HG03432 (cell line): ENCODE results near the gene KANK2.
"Not testable (repeated sequence)": the region's sequence is repeated elsewhere in the genome, so short reads cannot be mapped to it uniquely, and the experiment has no call there.

Experiments
- ATAC-seq: cut with Tn5 transposase; IDR thresholded peaks from one replicate; pipeline ENCODE4 v1.9.1; 2021; ENCODE audit warnings: mild to moderate bottlenecking, moderate library complexity; ENCODE audit not compliant: unreplicated experiment

Gene KANK2

GRCh38 chr19:11198769-11199424 is 1.6 kb upstream of the KANK2 start:
- no peak for ATAC-seq

DNA sequence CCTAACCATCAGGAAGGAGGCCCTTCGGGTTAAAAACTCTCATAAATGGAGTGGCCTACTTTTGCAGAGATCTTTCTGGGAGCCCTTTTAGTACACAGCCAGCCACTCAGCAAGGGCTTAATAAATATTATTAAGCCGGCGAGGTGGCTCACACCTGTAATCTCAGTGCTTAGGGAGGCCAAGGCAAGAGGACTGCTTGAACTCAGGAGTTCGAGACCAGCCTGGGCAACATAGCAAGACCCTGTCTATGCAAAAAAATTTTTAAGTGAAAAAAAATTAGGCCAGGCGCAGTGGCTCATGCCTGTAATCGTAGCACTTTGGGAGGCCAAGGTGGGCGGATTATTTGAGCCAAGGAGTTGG is 810 bp upstream of the KANK2 start:
- no peak for ATAC-seq

DNA sequence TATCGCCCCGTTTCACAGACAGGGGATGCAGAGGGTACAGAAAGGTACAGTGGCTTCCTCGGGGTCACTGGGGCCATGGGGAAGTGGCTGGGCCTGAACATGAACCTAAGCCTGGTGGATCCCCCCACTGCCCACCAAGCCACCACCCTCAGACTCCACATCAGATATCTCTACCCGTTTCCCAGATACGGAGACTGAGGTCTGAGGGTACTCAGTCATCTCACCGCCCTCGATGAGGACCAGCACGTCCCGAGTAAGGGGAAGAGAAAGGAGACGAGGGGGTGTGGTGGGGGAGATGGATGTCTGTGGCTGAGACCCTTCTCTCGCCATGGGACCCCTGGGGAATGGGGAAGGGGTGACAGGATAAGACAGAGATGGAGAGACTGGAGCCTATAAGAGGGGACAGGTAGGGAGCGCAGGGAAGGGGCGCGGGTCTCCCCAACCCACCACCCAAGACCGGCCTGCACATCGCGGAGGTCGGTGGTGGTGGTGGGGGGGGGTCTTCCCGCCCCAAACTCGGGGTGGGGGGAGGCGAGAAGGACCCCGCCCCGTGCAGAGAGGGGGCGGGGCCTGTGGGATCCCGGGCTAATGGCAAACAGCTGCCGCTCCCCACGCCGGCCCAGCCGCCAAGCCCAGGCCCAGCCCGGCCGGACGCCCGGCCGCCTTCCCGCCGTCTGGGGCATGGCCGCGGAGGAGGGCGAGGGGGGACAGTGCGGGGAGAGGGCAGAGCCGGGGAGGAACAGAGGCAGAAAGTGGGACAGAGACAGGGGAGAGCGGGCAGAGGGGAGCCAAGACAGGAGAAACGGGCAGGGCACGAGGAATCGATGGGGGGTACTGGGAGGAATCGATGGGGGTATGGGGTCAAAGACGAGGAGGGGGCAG is 698 bp downstream of the KANK2 start:
- no peak for ATAC-seq

DNA sequence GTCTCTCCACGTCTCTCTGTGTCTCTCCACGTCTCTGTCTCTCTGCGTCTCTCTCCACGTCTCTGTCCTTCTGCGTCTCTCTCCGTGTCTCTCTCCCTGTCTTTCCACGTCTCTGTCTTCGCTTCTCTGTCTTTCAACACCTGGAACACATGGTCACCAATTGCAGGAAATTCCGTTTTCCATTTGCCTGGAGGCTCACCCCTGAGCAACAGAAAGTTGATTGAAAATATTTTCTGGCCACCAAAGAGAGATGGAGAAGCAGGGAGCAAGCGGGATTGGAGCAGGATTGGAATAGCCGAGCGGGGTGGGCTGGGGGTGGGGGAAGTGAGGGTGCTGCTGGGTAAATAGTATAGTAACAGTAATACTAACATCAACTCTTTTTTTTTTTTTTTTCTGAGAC is 1.7 kb downstream of the KANK2 start:
- ATAC-seq, result no peak

DNA sequence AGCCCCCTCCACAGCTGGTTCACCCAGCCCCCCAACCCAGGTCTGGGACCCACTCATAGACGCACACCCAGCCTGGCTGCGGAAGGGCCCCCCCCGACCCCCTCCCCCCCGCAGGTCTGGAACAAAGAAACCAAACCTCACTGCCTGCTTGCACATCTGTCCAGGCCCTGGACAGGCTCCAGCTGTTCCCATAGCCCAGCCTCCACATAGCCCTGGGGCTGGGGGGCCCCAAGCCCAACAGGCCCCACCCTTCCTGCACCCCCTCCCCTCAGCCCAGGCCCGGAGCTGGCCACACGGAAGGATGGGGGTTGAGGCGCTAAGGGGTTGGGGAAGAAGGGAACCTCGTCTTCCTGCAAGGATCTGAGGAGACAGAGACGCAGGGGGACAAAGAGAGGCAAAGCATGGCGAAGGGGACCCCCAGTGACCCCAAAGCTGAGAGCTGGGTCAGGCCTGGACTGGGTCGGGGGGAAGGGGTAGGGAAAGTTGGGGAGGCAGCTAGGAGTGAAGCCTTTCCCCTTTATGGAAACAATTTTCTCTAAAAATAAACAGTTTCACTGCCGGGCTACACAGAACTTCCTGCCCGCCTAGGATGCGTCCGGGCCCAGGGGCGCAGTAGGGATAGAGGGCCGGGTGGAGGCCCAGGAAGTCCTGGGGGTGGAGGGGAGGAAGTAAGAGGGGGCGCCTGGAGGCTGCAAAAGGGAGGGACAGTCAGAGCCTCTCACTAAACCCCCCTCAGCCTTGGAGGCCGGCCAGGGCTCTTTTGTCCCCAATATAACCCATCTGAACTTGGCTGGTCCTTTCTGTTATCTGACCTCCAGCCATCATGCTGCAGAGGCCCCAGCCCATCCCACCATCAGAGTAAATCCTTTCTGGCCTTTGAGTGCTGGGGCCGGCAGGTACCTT is 2.4 kb downstream of the KANK2 start:
- ATAC-seq, result no peak

- ATAC-seq, result no peak
Observed at GRCh38 chr19:11194173-11194572, 3.2 kb downstream of the KANK2 start.

DNA sequence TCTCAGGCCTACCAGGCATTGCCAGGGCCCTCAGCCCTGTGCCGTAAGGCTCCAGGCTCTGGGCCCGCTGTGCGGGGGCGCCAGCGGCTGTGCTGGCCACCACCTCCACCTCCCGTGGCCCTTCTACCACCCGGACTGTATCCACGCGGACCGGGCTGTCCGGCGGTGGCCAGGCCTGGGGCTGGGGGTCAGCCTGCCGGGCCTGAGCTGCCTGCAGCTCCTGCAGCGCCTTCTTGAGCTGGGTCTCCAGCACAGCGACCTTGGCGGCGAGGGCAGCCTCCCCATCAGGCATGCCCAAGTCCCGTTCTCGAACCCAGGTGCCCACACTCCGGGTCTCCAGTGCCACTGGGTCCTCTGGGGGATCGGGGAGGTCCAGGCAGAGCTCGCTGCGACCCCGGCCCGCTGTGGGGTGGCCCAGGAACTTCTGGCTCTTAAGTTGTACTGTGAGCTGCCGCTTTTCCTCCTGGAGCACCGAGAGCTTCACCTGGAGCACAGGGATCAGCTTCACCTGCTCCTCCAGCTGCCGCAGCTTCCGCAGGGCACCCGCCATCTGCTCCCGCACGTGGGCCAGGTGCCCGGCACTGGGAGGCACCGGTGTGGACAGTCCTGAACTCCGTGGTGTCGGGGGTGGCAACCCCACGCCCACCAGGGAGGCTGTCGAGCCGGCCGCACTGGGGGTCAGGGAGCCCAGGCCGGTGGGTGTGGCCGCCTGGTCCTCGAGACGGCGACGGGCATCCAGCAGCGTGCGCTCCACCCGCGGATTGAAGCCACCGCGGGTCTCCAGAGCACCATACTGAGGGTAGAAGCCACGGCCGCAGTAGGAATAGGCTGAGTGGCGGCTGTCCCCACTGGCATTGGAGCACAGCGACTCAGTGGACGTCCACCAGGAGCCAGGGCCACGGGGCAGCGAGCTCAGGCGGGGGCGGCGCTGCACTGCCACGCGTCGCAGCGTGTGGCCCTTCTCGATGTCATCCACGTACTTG is 4.1 kb downstream of the KANK2 start:
- ATAC-seq, result no peak

DNA sequence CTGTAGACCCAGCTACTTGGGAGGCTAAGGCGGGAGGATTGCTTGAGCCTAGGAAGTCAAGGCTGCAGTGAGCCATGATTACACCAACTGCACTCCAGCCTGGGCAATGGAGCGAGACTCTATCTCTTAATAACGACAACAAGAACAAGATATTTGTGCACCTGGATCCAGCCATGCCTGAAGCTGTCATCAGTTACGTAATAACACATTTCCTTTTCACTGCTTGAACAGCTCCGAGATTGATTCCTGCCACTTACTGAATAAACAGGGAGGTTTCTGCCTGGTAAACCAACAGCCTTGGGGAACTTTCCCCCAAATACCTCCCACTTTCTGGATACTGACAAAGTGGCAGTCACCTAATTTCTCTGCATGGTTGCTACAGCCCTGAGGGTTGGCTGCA is 5.4 kb downstream of the KANK2 start:
- ATAC-seq, result no peak

GRCh38 chr19:11191273-11191755 is 6.0 kb downstream of the KANK2 start:
- ATAC-seq, result no peak

- no peak for ATAC-seq
Observed at GRCh38 chr19:11190501-11190900, 6.8 kb downstream of the KANK2 start.

GRCh38 chr19:11187441-11187840 is 9.9 kb downstream of the KANK2 start:
- ATAC-seq, result no peak

DNA sequence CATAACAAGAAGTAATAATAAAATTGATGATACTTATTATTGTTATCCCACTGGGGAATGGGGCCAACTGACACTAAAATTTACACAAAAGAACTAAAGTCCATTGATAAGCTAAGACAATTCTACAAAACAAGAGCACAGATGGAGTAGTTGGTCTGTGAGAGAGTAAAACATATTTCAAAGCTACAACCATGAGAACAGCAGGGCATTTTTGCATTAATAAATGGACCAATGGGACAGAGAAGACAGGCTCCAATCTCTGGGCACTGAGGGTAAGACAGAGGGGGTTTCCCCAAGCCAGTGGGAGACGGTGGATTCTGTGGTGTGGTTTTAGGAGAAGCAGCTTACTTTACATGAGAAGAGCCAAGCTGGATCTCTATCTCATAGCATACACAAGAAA is 14.4 kb downstream of the KANK2 start:
- ATAC-seq, result no peak

- ATAC-seq, result no peak
Observed at GRCh38 chr19:11181488-11181887, 15.9 kb downstream of the KANK2 start.

GRCh38 chr19:11180975-11181374 is 16.4 kb downstream of the KANK2 start:
- not testable (repeated sequence) for ATAC-seq

- ATAC-seq, result no peak
Observed at GRCh38 chr19:11180346-11180745, 17.0 kb downstream of the KANK2 start.

- ATAC-seq, result peak; percentile 49
Observed at GRCh38 chr19:11179716-11180297, 17.5 kb downstream of the KANK2 start.

DNA sequence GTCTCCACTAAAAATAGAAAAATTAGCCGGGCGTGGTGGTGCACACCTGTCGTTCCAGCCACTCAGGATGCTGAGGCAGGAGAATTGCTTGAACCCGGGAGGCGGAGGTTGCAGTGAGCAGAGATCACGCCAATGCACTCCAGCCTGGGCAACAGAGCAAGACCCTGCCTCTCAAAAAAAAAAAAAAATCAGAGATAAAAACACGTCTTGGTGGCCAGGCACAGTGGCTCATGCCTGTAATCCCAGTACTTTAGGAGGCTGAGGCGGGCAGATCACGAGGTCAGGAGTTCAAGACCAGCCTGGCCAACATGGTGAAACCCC is 18.2 kb downstream of the KANK2 start:
- ATAC-seq, result not testable (repeated sequence)

GRCh38 chr19:11177592-11177991 is 19.8 kb downstream of the KANK2 start:
- ATAC-seq, result no peak

GRCh38 chr19:11176466-11177193 is 20.7 kb downstream of the KANK2 start:
- no peak for ATAC-seq
